Loucy (cell line): ENCODE measurements around the gene RFFL.

ENCODE experiments used
- CTCF ChIP-seq: fragments of 200-600 bp; sonication (generic); conservative IDR thresholded peaks from 2 replicates; pipeline ENCODE4 v1.5.1; 2014; ENCODE audit warnings: mild to moderate bottlenecking, antibody characterized with exemption, low read length
- EZH2phosphoT487 ChIP-seq: fragments of 200-600 bp; IDR thresholded peaks from 2 replicates; pipeline ENCODE4 v1.6.1; 2018; ENCODE audit warnings: antibody characterized with exemption, mild to moderate bottlenecking, moderate library complexity, borderline replicate concordance

- TF ChIP-seq CTCF = no peak
- no peak for TF ChIP-seq EZH2phosphoT487
These were observed 84.4 kb downstream of the RFFL start for GRCh38 chr17:34979153-34979552.
